ENCODE measurements around the gene RAB3C.

The RAB3C gene

DNA sequence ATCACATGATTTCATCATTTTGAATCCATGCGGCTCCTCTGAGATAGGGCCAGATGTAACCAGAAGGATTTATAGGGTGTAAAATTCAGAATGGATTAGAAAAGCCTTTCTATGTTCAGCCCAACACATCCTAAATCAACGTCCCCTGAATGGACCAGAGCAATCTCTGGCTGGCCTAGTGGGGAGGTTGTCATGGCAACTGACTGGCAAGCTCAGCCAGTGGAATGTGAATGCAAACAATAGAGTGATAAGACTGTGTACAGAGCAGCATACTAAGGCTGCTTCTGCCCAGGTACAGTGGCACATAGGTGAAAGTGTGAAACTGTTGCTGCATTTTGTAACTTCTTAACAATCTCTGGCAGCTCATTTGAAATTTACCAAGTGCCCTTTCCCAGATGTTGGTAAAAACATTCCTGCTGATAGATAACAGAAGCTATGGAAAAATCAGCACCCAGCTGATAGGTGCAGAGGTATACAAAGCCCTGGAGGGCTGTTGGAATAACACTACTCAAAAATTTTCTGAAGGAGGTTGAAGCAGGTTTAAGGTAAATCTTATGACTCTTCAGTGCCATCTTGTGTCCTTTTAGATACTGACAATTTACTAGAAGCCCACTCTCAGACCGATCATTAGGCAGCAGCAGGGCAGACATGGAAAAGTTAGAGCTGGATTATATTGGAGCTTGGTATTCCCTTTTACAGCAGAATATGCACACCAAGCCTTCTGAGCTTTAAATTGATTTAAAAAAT lies 267.2 kb downstream of the RAB3C start:
- peak; percentile 67 for TF ChIP-seq CTCF (IDR thresholded peaks at IDR 0.05)

GRCh38 chr5:58851153-58851552 lies 268.3 kb downstream of the RAB3C start:
- no peak for TF ChIP-seq CTCF (IDR thresholded peaks at IDR 0.05)

- TF ChIP-seq CTCF (IDR thresholded peaks at IDR 0.05), result no peak
Measured at GRCh38 chr5:58851571-58851970, 268.7 kb downstream of the RAB3C start.

DNA sequence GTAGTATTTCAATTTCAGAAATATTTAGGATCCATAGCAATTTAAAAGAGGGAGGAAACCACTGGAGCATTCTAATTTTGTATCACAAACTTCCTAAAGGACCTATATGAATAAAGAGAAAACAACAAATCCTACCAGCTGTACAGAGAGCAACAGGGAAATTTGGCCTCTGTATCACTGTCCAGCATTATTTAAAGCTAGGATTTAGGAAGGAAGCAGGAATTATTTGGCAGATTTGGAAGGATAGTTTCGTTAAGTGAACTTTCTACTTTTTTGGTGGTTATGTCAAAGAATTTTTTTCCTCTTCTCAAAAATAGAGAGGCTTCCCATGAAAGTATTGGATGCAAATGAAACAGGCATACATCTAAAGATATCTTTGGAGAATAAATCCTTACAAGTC lies 269.7 kb downstream of the RAB3C start:
- 0 out of 2 replicates have a peak, but pooled peaks have one; percentile 4 for TF ChIP-seq CTCF (IDR thresholded peaks at IDR 0.05)

GRCh38 chr5:58854441-58854840 lies 271.6 kb downstream of the RAB3C start:
- no peak for TF ChIP-seq CTCF (IDR thresholded peaks at IDR 0.05)

DNA sequence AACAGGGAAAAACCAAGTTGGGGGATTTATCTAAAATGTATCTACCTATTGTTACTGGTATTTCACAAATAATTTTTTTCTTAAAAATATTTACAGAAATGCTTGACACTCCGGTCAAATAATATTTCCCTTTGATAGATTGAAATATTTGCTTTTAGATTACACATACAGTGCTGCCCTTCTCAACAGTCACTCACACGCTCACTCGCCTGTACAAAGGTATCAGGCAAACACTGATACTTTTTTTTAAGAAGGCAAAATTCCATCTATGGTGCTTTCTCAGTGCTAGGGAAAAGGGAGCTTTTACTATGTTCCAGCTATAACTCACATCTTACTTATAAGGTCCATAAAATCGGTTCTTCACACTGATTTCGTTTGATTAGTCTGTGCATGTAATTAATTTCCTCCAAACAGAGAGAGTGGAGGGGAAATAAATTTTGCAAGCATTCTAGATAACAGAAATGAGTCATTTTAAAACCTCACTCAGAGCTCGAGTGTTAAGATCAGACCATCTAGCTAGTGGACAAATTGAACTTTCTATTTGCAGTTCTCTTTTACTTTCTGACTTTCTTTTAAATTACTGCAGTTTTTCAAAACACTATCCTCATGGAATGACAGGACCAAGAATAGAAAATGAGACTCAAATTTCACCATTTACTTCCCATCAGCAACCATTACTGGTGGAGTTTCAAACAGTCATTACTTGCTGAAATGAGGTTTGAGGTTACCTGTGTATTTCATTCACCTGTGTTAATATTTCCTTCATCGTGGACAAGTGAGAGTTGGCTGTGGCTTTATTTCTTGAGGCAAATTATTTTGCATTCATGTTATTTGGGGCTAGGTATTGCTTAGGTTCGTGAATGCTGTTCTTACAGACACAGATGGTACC lies 273.2 kb downstream of the RAB3C start:
- TF ChIP-seq CTCF (IDR thresholded peaks at IDR 0.05), result no peak

DNA sequence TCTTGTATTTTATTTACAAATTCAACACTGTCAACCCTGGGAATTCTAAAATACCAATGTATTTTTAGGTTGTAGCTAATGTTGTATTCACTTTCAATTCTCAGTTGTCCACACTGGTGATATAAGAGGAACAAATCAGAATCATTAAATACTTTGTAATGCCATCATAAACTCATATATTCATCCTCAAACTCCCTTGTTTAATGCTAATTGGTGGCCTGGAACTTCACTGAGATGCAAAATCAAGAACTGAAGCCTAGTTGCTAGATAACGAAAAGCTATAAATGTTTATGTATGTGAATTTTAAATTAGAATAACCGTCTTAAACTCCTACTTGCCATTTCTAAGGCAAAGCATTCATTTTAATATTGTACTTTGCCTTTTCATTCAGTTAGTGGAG lies 274.7 kb downstream of the RAB3C start:
- no peak for TF ChIP-seq CTCF (IDR thresholded peaks at IDR 0.05)
